OCI-M1 (cell line): ENCODE results near the gene TAF7L.

Experiments used
- DNase-seq: peaks from one replicate; lab custom pipeline; 2025; lab: John Stamatoyannopoulos, UW

Gene TAF7L

DNA sequence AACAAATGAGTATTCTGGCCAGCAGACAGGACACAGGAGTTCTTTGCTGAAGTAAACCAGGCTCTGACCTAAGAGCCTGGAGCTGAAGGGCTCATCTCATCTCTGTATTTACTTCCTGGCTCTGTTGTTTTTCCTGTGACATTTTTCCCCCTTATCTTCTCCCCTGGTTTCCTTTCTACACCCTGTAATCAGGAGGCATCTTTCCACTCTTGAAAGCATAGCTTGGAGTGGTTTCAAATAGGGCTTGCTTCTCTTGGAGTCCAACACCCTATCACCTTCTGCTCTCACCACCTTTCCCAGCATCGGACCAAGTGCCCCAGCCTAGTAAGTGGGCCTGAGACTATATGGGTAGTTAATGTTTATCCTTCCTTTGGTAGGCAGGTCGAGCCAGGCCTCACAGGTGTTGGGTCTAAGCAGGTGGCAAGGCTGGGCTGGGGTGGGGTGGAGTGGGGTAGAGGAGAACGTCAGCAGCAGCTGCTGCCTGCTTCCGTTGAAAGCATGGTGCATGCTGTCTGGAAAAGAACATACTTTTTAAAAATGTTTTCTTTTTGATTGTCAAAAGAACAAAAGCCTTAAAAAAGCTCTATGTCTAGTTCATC lies 70.4 kb downstream of the TAF7L start:
- no peak for DNase-seq

DNA sequence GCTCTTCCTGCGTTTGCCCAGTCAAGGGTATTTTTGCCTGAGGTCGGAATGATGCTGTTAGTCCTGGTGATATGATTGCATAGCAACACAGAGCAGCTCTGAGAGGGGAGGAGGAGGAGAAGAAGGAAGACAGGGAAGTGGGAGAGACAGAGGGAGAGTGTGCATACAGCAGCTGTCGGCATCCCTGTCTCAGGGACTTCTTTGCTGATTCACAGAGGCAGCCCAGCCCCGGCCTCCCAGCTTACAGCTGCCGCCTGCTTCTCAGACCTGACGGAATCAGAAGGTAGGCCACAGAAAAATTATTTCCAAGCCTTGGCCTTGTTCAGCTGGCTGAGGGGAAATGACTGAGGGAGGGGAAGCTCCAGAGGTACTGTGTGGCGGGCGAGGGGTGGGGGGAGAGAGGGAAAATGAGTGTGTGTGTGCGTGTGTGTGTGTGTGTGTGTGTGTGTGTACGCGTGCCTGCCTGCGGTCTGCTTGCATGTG lies 71.2 kb downstream of the TAF7L start:
- DNase-seq: no peak

DNA sequence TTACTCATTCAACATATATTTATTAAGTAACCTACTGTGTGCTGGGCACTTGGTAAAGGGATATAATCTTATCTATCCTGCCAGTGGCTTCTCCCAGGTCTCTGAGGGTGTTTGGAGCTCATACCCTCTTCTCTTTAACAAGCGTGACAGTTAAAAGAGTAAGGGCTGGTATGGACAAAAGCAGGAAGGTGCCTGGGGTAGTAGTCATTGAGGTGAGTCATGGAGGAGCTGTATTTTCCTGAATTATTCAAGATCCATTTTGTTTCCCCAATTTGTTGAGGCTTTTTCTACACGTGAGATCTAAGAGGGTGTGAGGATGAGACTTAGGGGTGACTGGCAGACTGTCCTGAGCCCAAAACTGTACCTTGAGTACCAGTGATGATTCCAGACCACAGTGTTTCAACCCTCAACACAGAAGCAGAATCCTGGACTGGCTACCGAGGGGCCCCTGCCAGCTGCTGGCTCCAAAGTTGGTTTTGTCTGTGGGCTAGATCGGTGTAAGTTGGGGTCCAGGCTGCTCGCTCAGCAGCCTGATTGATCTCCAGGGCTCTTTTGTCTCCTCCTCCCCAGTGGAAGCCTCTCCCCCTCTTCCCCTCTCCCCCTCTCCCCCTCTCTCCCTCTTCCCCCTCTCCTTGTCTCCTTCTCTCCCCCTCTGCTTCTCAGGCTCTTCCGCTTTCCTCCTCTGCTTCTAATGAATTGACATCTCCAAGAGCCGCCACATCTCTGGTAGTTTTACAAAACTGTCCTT lies 71.8 kb downstream of the TAF7L start, which contains the start of gene DRP2:
DRP2 (plus strand) TSS at position 671 of the 748 bp plus-strand sequence. CDS start 11,862 bp downstream, outside the sequence.
- no peak for DNase-seq
